Omental fat pad (tissue), 4 donors: Measurements from ENCODE around the gene FBXO24. TPM values are rescaled to one million over a fixed set of nuclear protein-coding genes. Genes with fewer than 3 reads are reported as not detected.
"Not testable (repeated sequence)": the region's sequence is repeated elsewhere in the genome, so short reads cannot be mapped to it uniquely, and the experiment has no call there.

Experiments
- ATAC-seq: fragments of 150-250 bp; one replicate; pipeline ENCODE4 v1.9.1; 2016; ENCODE audit warnings: mild to moderate bottlenecking, moderate library complexity; ENCODE audit not compliant: low FRiP score
- DNase-seq: peaks from one replicate; pipeline ENCODE4 v3.0.0-alpha.2; 2019; ENCODE audit warnings: low spot score
- total RNA-seq, 4 donors: library from RNA; depleted of rRNA; stranded (reverse); fragments of >200 nt; gene quantifications; one replicate each; pipeline ENCODE4 v1.1.0, GENCODE V29; 2016
- TF ChIP-seq, protein P1 (sequence below), 3 donors: fragments of 450-650 bp; IDR thresholded peaks; one replicate each; pipeline ENCODE4 v1.5.1; 2016 to 2017; ENCODE audit warnings: antibody characterized with exemption in 3 of 3, mild to moderate bottlenecking in 3 of 3, moderate library complexity in 2 of 3

Gene FBXO24, protein sequence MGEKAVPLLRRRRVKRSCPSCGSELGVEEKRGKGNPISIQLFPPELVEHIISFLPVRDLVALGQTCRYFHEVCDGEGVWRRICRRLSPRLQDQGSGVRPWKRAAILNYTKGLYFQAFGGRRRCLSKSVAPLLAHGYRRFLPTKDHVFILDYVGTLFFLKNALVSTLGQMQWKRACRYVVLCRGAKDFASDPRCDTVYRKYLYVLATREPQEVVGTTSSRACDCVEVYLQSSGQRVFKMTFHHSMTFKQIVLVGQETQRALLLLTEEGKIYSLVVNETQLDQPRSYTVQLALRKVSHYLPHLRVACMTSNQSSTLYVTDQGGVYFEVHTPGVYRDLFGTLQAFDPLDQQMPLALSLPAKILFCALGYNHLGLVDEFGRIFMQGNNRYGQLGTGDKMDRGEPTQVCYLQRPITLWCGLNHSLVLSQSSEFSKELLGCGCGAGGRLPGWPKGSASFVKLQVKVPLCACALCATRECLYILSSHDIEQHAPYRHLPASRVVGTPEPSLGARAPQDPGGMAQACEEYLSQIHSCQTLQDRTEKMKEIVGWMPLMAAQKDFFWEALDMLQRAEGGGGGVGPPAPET
- total RNA-seq: under 1 TPM in 1 of 4 donors, not detected in 3; 0.36 TPM

DNA sequence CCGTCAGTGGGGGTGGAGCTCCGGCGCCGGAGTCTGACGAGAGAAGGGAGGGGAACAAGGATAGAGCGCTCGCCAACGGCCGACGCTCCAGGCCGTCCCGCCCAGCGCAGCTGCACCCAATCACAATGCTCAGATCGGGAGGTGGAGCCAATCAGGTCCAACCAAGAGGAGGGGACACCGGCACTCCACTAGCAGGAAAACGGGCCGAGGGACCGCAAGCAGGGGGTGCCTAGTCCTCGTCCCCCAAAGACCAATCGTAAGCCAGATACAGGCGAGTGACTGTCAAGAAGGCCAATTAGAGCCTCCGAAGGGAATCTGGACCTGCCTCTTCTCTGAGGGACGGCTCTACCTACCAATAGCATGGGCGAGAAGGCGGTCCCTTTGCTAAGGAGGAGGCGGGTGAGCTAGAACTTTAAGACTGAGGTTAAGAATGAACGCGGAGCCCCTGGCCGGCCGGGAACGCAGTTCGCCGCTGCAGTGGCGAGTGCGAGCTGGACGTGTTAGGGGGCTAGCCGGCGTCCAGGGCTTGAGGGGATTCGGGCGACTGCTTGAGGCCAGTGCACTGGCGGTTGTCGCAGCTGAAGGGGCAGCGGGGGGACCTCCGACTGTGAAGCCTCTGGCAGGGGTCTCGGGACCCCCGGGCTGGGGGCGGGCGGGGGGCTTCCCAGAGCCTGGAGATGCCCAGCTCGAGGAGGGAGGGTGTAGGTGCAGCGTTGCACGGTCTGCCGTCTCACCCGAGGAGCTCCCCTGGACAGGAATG is at the start of gene FBXO24:
Gene FBXO24, plus strand, starts transcription at position 63 of the 760 bp plus-strand sequence. Its CDS starts 298 bp downstream, at position 361.
- DNase-seq (peak; percentile 96), ATAC-seq (peak; percentile 96)
- TF ChIP-seq, protein P1, sequence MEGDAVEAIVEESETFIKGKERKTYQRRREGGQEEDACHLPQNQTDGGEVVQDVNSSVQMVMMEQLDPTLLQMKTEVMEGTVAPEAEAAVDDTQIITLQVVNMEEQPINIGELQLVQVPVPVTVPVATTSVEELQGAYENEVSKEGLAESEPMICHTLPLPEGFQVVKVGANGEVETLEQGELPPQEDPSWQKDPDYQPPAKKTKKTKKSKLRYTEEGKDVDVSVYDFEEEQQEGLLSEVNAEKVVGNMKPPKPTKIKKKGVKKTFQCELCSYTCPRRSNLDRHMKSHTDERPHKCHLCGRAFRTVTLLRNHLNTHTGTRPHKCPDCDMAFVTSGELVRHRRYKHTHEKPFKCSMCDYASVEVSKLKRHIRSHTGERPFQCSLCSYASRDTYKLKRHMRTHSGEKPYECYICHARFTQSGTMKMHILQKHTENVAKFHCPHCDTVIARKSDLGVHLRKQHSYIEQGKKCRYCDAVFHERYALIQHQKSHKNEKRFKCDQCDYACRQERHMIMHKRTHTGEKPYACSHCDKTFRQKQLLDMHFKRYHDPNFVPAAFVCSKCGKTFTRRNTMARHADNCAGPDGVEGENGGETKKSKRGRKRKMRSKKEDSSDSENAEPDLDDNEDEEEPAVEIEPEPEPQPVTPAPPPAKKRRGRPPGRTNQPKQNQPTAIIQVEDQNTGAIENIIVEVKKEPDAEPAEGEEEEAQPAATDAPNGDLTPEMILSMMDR (IDR thresholded peaks at IDR 0.05): peak in 1 of 3 donors; percentile 1

DNA sequence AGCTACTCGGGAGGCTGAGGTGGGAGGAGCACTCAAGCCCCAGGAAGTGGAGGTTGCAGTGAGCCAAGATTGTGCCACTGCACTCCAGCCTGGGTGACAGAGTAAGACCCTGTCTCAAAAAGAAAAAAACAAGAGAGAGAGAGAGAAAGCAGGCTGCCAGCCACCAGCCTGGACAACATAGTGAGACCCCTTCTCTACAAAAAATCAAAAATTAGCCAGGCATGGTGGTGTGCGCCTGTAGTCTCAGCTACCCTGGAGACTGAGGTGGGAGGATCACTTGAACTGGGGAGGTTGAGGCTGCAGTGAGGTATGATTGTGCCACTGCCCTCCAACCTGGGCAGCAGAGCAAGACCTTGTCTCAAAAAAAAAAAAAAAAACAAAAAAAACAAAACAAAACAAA is 49.4 kb upstream of the FBXO24 start:
- ATAC-seq, DNase-seq: not testable (repeated sequence)

DNA sequence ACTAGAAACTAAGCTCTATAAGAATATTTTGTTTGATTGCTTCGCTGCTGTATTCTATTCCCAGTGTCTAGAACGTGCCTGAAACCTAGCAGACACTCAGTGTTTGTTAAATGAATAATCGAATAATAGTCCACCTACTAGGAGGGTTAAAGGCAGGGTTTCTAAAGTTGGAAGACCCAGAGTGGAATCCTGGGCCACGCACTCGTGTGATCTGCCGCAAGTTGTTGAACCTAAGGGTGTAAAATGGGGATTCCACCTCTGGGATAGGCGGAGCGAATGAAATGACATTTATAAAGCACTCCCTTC is 47.8 kb upstream of the FBXO24 start:
- ATAC-seq: peak; percentile 1
- TF ChIP-seq, protein P1 (IDR thresholded peaks at IDR 0.05): no peak
- DNase-seq: no peak

DNA sequence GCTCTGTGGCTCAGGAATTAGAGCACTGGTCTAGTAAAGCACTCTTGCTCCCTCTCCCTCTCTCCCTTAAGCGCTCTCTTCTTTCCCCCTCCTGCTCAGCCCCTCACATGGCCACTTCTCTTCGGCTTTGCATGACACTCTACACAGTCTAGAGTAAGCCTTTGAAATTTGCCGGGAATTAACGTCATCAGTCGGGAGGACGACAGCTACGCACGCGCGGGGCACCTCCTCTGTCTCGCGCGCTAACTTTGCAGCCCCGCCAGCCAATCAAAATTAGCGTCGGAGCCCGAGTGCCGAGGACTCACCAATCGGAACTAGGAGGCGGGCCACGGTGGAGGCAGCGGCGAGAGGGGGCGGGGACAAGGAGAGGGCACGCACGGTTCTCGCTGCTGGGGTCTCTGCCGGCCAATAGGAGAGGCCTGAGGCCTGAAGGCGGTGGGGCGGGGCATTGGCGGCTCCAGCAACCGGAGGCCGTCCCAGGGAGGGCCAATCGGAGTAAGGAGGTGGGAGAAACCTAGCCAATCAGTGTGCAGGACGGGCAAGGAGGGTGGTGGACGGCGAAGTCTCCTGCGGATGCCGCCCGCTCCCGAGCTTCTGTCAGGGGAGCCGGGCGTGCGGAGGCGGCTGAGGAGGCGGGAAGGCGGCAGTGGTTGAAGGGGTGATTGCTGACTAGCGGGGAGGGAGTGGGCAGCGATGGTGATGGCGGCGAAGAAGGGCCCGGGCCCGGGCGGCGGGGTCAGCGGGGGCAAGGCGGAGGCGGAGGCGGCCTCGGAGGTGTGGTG is 47.3 kb upstream of the FBXO24 start, which contains the start of gene AGFG2:
Gene AGFG2, plus strand, starts transcription at position 550 of the 782 bp plus-strand sequence. Its CDS starts 144 bp downstream, at position 694.
- TF ChIP-seq, protein P1 (IDR thresholded peaks at IDR 0.05): no peak

DNA sequence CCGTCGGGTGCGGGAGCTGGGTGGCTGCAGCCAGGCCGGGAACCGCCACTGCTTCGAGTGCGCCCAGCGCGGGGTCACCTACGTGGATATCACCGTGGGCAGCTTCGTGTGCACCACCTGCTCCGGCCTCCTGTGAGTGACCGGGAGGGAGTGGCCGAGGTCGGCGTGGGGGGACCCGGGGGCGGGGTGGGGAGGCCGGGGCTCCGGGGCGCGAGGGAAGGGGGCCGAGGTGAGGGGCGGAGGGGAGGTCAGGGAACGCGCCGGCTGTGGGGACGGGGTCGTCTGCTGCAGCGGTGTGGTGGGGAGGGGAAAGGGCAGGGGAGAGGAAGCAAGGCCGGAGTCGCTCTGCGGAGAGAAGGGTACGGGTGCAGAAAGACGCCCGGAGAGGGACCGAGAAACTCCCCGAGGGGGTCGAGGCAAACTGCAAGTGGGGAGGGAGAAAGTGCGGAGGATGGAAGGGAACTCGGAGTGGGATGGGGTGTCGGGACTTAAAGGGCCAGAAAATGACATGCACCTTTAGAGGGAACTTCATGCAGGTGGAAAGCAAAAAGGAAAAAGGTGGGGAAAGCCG is 46.6 kb upstream of the FBXO24 start:
- DNase-seq: no peak
- no peak for ATAC-seq
- TF ChIP-seq, protein P1 (IDR thresholded peaks at IDR 0.05): no peak

More for the DNA sequence above, 47.3 kb upstream of the FBXO24 start, which contains the start of gene AGFG2:
- peak; percentile 100 for ATAC-seq
- peak; percentile 99 for DNase-seq

DNA sequence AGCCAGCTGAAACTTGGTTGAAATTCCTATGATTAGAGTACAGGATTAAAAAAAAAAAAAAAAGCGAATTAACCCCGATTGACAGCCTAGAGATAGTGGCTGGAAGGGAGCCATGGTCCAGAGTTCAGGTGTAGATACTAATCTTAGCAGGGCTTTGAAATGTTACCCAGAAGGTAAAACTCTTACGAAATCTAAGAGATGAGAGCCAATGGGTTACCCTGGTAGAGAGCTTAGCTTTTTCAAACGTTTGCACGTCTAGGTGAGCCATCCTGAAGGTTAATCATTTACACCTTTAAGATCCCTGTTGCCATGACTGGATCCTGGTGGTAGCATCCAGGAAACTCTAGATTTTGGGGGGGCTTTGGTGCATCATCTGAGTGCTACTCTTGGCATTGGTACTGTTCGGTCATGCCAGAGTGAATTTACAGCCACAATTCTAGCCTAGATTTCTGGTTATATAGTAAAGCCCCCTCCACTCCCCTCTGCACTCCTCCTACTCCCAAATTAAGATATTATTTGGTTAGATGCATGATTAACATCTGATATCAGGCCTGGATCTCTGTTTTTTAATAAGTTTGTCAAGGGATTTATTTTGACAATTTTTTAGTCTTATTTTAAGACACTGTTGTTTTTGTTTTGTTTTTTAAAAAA is 45.9 kb upstream of the FBXO24 start:
- DNase-seq (no peak), ATAC-seq (no peak)
- TF ChIP-seq, protein P1 (IDR thresholded peaks at IDR 0.05): no peak

DNA sequence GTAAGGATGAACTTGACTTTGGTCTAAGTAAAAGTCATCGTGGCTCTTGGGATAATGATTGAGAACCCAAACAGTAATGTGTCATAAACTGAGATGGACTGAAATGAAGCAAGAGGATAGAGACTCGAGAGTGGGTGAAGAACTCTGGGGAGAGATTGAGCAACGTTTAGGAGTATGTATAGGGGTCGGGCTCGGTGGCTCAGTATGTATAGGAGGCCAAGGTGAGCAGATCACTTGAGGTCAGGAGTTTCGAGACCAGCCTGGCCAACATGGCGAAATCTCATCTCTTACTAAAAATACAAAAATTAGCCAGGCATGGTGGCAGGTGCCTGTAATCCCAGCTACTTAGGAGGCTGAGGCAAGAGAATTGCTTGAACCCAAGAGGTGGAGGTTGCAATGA is 44.8 kb upstream of the FBXO24 start:
- ATAC-seq, DNase-seq: not testable (repeated sequence)
